Islet of Langerhans (tissue), 1 donor: Measurements from ENCODE around the gene GMDS.

ENCODE experiments used
- FAIRE-seq: peaks from one replicate; lab custom pipeline; 2011; peaks lifted over from hg19 to GRCh38; lab: Jason Lieb, UNC

The GMDS gene

DNA sequence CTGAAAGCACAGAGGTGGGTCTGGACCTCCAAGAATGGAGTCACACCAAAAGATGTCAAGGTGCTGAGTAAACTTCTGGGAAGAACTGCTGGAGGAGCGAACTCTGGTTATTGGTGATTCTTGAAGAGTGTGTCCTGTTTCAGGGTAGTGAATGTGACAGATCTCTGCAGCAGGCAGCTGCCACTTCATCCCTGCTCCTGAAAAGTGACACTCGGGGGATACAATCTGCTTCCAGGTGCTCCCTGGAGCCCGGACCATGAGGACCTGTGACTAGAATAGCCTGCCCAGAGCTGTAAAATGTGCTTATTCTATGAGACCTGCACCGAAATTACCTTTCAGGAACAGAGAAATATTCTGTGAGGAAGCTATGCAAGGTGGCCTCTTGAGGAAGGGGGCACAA, 444.6 kb downstream of the GMDS start:
- no peak for FAIRE-seq

- no peak for FAIRE-seq
Observed at GRCh38 chr6:1798965-1799325, 446.5 kb downstream of the GMDS start.

DNA sequence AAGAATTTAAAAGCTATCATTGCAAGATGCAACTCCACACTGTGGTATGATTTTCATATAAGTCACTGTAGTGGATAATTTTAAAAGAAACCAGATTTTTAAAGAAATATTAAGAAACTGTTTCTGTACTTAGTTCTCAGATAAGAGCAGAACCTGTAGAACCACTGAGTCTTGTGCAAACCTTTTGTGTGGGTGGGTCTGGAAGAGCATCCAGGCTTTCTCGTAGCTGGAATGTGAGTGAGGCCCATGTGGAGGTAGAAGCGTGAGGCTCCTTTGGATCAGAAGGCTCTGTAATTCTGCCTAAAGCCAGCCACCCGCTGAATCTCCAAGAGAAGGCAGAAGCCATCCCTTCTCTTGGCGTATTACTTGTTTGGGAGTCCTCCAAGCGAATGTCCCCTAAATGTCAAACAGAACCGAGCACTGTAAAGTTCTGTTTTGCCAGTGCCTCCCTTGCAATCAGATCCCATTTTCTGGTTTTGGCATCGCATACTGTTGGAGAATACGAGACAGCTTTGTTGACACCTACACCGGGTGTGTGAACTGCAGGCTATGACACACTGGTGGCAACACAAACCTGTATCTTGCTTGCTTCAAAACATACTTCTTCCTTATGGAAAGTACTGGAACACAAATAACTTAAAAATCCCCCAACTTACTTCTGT, 447.0 kb downstream of the GMDS start:
- FAIRE-seq, result no peak

DNA sequence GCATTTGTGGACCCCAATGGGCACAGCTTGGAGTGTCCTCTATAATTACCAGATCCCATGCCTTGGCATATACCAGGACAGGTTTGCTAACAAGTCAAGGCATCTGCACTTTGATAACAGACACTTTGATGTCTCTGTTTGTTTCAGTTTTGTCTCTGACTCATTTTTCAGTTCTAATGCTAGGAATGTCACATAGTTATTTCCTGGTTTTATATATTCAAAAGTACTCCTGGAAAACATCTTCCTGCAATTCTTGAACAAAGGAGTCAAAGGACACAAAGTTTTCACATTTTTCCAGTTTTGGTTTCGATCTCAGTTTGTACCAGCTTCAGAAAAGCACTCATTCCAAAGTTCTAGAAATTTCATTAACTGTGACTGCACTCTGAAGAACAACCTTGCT, 447.6 kb downstream of the GMDS start:
- peak; percentile 36 for FAIRE-seq

- FAIRE-seq, result no peak
Observed at GRCh38 chr6:1796706-1797529, 448.5 kb downstream of the GMDS start.

- no peak for FAIRE-seq
Observed at GRCh38 chr6:1795910-1796309, 449.5 kb downstream of the GMDS start.

DNA sequence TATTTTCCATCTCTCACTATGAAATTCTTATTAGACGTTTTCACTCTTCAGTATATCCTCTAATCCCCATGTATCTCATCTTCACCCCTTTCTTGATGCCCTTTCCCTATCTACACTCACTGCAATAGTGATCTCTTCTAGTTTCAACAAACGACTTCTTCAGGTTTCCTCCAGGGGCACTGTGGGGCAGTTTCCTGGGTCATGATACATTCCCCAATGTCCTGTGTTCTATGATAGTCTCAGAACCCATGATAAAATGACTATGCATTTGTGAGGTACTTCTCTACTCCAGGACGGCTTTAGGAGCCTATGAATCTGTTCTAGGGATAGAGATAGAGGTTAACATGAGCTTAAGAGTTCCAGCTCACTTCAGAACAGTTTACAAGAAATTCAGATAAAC, 452.4 kb downstream of the GMDS start:
- FAIRE-seq, result no peak

DNA sequence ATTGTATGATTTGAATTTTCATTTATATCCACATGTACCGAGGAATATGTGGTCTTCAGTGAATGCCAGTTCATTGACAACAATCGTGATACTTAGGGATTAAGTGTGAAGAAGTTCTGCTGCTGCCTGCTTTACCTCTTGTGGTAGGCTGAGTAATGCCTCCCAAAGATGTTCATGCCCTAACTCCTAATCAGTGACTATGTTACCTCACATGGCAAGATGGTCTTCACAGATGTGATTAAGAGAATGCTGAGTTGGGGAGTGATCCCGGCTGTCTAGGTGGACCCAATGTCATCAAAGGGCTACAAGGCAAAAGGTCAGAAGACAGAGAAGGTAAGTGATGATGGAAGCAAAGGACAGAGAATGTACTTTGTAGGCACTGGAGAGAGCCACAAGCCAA, 454.7 kb downstream of the GMDS start:
- no peak for FAIRE-seq

- no peak for FAIRE-seq
Observed at GRCh38 chr6:1789092-1789491, 456.3 kb downstream of the GMDS start.

DNA sequence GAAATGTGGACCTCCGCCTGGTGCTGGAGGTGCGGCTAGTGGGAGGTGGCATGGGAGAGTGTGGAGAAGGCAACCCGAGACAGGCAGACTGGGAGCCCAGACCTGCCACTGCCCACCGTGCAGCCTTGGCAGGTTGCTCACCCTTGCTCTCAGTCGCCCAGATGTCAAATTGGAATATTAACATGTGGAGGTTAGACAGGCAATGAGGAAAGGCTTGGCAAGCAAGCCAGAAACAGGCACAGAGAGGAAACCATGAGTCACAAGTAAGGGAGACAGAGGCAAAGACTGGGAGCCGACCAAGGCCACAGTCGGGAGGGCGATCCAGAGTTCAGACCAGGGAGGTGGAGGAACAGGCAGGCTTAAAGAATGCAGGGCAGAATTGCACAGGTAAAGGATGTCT, 457.5 kb downstream of the GMDS start:
- FAIRE-seq, result no peak

DNA sequence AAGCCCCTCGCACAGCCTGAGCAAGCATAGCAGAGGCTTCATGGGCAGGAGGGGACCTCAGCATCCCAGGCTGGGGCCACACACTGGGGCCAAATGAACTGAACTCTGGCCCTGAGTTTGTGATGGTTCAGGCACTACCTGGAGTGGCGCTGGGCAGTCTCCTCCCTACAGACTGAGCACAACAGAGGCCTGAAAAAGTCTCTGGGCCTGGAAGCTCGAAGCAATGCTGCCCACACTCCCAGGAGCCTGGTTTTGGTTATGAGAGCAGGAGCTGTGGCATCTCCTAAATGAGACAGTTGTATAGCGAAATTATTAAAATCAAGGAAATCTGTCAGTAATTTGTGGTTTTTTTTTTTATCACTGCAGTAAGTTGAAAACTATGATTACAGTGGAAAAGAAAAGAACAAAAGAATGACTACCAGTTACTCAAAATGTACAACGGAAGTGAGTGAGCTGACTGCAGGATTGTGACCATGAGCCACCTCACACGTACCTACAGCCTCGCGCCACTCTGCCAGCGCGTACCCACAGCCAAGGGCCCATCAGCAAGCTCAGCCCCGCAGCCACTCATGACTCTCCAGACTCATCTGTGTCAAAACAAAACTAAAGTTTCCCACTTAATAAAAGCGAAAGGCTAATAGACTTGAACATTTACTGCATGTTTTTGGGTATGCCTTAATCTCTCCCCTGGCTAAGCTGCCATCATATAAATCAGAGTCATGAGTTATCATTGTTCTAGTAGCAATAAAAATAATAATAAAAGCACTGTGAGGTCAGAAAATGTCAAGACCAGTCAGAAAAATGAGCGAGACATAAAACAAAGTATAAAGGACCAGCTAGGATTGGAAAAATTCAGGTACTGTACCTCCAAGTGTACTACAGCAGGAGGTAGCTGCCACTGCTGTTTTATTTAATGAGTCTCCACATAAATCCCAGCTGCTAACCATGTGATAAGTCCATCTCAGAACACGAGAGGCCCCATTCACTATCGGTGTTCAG, 458.7 kb downstream of the GMDS start:
- FAIRE-seq, result no peak

DNA sequence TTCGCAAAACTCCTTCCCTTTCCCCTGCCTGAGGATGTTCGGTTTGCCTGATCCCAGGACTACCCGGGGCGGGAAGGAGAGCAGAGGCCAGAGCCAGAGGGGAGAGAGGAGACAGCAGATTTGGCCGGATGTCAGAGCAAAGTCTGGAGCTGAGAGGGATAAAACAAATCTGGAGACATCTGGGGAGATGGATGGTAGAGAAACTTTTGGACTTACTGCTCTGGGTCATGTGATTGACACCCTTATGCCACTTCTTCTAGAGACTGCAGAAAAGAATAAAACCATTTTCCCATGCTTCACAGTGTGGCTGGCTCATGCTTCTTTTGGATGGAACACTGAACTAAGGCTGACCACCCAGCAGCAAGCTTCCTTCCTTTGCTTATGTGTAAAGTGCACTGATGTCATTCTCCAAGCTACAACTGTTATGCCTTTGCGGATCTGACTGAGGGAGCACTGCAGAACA, 461.0 kb downstream of the GMDS start:
- FAIRE-seq, result no peak

DNA sequence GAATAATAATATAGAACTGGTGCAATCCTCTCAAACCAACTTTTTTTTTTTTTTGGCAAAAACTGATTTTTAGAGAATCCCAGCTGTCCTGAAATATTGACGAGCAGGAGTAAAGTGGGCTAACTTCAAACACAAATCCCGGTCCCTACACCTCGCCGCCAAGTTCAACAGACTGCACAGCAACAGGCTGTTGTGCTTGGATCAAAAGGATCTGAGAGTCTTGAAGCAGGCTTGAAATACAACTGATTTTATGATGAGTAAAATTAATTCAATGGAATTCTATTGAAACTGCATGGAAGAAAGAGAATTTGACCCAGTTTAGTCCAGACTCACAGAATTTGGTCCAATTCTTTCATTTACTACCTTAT, 463.6 kb downstream of the GMDS start:
- FAIRE-seq, result no peak

GRCh38 chr6:1781152-1781816, 464.1 kb downstream of the GMDS start:
- FAIRE-seq, result no peak

DNA sequence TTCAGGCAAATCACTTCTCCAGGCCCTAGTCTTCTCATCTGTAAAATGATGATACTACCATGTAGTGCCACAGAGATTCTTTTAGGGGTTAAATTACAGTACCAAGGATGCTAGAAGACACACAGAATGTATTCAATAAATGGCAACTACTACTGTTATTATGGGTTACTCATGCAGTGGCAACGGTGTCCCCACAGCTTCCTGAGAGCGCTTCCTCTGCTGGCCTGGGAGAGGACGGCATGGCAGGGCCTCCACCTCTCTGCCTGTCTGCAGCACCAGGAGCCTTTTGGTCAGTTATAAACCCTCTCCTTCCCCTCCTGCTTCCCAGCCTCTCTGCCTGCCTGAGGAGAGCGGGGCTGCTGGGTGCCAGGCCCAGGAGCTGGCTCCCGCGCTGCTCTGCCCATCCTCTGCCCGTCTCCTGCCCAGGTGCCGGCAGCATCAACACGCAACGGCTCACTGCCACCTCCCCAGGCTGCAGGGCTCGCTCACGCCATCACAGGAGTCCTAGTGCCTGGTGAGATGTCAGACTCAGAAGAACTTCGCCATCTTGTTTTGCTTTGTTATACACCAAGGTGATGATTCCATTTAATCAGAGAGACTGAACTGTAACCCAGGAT, 465.0 kb downstream of the GMDS start:
- no peak for FAIRE-seq

- no peak for FAIRE-seq
Observed at GRCh38 chr6:1778686-1779235, 466.6 kb downstream of the GMDS start.

DNA sequence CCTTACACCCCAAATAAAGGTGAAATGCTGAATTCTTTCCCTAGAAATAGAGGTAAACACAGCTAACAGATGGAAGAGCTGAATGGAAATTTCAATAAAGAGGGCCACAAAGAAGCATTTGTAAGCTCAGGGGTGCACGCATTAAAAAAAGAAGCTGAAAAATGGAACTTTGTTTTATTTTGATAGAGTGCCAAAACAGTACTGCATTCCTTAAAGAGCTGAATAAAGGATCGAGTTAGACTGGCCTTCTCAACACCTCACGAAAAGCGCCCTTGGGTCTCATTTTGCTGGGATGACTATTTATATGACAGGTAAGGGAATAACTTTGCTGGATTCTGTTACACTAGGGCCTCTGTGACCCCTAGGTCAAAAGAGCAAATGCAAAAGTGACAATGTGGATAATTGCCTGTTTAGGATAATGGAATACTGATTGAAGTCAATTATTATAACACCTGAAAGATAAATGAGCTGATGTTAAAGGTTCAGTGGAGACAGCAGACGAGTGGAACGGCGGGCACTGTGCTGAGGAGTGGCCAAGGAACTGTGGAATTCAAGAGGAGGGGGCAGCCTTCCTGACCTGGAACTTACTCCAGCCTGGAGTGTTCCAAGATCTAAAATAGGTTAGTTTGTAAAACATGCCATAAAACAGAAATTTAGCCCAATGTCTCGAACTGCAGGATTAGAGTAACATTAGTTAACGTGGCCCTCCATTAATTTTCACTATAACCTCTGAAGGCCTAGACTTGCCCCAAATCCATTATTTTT, 467.3 kb downstream of the GMDS start:
- FAIRE-seq, result no peak

DNA sequence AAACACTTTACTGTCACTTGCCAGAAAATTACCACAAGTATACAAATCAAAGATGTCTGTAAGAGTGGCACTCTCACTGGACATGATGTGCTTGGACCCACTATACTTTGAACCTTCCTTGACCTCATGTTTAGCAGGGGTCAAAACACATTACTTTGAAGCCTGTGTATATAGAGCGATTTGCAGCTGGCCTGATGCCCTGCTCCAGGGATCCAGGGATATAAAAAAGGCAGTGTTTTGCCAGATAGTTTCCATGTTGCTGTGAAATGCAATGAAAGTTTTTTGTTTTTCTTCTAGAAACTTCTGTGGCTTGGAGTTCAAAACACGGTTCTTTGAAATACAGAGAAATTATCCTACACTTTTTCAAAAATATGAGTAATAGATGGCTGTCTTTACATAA, 470.0 kb downstream of the GMDS start:
- FAIRE-seq, result no peak

DNA sequence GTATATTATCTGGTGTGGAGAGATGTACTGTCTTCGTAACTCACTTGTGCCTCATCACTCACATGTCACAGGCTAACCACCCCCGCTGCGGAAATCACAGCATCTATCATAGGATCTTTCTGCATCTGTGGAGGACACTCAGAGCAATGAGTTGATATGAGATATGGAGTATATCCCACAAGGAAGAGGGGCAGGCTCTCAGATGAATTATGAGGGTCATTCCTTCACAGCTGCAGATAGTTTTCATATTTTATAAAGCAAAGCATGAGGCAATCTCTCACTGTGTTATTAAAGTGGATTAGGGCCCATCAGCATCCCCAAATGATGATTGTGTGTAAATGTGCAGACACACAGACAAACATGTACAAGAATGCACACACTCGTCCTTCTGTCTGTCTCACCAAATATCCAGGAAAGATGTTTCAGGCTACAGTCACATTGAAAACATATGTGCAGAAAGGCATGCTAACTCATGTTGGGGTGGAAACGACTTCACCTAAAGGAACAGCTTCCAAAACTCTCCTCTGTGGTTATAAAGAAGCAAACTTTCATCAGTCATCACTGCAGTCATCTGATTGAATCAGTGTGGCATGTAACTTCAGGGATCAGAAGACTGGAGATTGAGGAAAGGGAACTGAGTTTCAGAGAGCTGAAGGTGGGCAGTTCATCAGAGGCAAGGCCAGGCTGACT, 471.0 kb downstream of the GMDS start:
- FAIRE-seq, result no peak

DNA sequence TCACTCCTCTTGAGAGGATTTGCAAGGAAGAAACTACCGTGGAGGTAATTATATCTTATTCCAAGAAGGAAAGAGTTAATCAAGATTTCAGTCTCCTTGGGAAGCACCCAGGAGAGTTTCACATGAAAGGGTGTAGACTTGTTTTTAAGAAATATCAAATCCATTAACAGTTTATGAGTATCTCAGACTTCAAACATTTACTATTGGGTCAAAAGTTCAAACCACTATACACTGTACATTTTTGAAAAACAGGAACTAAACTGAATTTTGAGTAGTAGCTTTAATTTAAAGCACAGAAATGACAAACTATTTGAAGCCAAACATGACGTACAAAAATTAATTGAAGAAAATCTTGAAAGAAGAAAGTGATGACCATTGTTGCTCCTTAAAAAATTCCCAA, 471.7 kb downstream of the GMDS start:
- FAIRE-seq, result no peak
